Measurements from ENCODE around the gene ZNF268.

DNA sequence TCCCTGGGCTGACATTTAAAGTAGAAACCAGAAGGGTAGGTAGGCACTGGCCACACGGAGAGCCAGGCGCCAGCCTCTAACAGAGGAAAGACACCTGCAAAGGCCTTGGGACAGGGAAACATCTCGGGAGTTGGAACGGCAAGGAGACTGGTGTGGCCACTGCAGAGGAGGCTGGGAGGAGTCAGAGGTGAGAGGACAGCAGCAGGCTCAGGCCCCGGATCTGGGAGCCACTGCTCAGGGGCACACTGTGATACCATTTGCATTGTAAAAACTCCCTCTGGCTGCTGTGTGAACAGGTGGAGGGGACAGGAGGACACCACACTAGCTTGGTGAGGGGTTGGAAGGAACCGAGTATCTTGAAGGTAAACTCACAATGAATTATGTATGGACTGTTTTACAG is 51.7 kb downstream of the ZNF268 start:
- TF ChIP-seq, protein P1, sequence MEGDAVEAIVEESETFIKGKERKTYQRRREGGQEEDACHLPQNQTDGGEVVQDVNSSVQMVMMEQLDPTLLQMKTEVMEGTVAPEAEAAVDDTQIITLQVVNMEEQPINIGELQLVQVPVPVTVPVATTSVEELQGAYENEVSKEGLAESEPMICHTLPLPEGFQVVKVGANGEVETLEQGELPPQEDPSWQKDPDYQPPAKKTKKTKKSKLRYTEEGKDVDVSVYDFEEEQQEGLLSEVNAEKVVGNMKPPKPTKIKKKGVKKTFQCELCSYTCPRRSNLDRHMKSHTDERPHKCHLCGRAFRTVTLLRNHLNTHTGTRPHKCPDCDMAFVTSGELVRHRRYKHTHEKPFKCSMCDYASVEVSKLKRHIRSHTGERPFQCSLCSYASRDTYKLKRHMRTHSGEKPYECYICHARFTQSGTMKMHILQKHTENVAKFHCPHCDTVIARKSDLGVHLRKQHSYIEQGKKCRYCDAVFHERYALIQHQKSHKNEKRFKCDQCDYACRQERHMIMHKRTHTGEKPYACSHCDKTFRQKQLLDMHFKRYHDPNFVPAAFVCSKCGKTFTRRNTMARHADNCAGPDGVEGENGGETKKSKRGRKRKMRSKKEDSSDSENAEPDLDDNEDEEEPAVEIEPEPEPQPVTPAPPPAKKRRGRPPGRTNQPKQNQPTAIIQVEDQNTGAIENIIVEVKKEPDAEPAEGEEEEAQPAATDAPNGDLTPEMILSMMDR (IDR thresholded peaks at IDR 0.05): no peak
- TF ChIP-seq POLR2AphosphoS5 (IDR thresholded peaks at IDR 0.05) (no peak), EP300 (IDR thresholded peaks at IDR 0.05) (no peak)
